Skeletal muscle cell (primary cell): Measurements from ENCODE around the gene SHB.
A peak's percentile ranks its signal among the peaks of the same experiment; 100 is the strongest.

Experiments
- DNase-seq: peaks from one replicate; pipeline ENCODE4 v3.0.0-alpha.2; 2010; ENCODE audit warnings: low read depth
- H3K4me3 ChIP-seq: 2 replicates; pipeline ENCODE4 v1.5.1; 2011; ENCODE audit warnings: low read depth, mild to moderate bottlenecking, control low read depth, low read length, moderate library complexity

Gene SHB

DNA sequence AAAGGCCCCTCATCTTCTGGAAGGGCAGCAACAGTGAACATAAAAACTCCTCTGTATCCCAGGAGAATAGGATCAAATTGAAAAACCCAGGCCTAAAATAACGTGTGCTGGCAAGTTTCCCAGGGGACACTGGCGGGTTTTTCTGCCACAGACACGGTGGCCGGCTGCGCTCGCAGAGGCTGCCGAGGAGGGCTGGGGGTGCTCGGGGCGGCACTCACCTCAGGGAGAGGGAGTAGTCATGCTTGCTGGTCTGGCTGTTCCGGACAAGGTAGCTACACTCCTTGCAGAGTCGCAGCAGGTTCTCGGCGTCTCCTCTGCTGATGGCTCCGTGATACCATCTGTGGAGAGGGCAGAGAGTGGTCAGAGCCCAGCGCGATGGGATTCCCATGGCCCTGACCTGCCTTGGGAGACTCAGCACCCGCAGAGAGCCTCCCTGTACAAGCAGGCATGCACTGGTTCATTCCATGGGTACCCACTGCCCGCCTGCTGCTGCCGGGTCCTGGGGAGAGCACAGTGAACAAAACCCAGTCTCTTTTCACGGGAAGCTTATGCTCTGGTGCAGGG lies 120.5 kb downstream of the SHB start:
- H3K4me3 ChIP-seq = no peak overlapping the region
- no peak for DNase-seq

DNA sequence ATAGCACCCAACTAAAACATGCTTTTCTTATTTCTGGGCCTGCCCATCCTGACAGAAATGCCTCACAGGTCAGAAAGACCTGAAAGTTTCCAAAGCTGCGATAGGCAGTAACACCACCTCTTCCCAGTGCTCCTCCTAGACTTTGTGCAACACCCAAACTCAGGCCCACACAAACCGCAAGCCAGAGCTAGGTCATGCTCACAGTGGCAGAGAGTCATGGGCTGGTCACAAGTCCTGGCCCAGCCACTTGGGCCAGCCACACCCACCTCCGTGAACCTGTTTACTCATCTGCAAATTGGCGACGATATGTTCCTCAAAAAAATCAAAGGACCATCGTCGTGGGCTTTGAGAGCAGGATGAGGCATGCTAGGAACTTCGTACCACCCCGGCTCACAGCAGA lies 121.0 kb downstream of the SHB start:
- no peak overlapping the region for H3K4me3 ChIP-seq
- no peak for DNase-seq

DNA sequence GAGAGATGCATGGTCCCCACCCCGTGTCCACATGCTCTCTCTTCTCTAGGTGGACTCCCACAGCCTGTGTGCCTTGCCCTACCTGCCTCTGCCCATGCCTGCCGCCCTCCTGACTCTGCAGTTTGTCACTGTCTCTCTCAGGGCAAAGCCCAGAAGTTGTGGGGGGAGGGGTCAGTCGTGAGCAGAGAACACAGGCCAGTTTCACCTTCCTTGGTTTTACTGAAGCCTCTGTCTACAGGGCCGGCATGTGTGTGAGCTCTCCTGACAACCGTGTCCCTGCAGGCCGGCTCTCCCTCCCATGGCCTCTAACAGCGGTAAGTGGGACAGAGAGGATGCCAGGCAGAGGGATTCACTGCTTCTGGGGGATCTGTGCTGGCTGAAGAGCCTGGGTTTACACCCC lies 121.6 kb downstream of the SHB start:
- H3K4me3 ChIP-seq = no peak overlapping the region
- DNase-seq = no peak

DNA sequence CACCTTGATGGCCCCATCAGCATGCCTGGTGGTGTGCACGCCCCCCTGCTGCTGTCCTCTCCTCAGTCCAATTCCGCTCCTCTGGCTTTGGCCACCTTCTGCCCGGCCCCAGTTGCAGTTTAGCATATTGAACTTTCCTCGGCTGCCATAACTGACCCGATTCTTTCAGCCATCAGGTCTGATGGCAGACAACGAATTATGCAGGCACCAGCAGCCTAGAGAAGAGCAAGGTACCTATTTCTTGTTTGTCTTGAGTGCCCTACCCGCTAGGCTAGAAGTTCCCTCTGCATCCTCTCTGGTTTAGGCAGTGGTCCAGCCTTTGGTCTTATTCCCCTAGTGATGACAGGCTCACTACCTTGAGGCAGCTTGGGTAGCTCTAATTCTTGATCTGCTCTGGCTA lies 122.1 kb downstream of the SHB start:
- no peak overlapping the region for H3K4me3 ChIP-seq
- DNase-seq = no peak

DNA sequence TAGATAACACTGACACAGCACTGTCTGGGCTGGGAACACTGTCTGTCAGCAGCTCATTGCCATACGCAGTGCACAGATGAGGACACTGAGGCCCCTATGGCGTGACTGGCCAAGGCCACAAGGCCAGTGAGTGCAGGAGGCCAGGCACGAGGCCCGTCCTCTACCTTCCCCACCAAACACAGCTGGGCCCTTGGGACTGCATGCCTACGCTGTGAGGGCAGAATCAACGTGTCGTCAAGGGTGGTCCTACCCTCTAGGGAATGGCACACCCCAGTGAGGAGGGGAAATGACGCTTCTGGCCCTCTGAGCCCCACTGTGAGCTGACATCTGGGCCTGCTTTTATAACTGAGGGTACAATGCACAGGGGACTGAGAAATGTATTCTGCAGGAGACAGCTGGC lies 123.0 kb downstream of the SHB start:
- no peak for DNase-seq
- H3K4me3 ChIP-seq = no peak overlapping the region

DNA sequence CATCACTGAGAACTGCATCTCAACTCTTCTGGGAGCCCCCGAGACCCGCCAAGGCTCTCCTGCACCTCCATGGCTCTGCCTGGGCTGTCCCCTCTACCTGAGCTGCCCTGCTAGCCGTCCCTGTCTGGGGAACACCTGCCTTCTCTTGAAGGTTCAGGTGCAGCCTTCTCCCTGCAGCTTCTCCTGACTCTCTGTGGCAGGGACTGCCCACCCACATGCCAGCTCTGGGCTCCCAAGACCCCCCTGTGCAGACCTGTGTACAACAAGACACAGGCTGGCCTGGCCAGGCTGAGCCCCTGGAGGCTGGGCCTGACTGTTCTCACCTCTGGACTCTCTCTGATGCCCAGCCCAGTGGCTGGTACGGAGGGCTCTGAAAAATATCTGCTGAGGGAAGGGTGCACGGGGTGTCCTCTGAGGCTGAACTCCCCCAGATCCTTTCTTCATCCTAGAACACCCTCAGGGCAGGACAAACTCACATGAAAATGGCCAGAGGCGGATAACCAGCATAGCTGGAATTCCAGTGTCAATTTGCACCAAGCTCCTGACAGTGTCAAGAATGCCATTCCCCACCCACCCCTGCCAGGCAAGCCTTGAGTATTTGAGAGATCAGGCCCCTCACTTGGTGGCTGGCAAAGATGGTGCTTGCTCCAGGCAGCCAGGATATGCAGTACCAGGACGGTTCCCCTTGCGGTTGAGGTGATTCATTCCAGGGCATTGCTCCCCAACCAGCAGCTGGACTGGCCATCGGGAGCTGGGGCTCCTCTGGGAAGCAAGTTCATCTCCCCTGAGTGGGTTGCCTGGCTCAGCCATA lies 124.2 kb downstream of the SHB start:
- no peak for DNase-seq
- no peak overlapping the region for H3K4me3 ChIP-seq

- no peak for DNase-seq
- no peak overlapping the region for H3K4me3 ChIP-seq
Measured at GRCh38 chr9:37944266-37944650, 124.8 kb downstream of the SHB start.

- peak; percentile 78 for DNase-seq
- no peak overlapping the region for H3K4me3 ChIP-seq
Measured at GRCh38 chr9:37943345-37944265, 125.4 kb downstream of the SHB start.

DNA sequence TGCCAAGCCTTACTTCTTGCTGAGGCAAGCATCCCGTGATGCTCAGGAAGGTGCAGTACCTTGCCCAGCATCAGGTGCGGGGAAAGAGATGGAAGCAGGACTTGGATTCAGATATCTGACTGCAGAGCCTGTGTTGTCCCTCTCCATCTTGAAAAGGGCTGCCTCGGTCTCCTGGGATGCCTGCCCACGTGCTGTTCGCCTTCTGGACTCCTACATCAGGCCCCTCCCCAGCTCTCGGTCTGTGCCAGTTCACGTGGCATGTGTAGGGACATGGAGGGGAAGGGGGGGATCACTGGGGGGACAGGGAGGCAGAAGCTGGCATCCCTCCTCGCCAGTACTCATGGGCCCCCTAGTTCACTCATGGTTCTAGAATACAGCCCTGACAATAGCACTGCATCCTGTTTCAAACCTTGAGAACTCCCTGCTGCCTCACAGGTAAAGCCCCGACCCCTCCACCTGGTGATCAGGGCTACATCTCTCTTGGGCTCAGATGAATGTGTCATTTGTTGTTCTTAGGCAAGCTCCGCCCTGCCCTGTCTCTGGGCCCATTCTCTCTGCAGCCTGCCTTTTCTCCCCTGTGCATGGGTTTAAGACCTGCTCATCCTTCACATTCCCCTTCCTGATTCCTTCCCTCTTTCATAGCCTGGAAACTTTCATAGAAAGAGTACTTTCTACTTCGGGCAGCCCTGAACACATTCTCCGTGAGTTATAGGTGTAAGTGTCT lies 126.2 kb downstream of the SHB start:
- H3K4me3 ChIP-seq = no peak overlapping the region
- no peak for DNase-seq

GRCh38 chr9:37941253-37941652 lies 127.8 kb downstream of the SHB start:
- DNase-seq = no peak
- no peak overlapping the region for H3K4me3 ChIP-seq

GRCh38 chr9:37939575-37940095 lies 129.4 kb downstream of the SHB start:
- no peak for DNase-seq

DNA sequence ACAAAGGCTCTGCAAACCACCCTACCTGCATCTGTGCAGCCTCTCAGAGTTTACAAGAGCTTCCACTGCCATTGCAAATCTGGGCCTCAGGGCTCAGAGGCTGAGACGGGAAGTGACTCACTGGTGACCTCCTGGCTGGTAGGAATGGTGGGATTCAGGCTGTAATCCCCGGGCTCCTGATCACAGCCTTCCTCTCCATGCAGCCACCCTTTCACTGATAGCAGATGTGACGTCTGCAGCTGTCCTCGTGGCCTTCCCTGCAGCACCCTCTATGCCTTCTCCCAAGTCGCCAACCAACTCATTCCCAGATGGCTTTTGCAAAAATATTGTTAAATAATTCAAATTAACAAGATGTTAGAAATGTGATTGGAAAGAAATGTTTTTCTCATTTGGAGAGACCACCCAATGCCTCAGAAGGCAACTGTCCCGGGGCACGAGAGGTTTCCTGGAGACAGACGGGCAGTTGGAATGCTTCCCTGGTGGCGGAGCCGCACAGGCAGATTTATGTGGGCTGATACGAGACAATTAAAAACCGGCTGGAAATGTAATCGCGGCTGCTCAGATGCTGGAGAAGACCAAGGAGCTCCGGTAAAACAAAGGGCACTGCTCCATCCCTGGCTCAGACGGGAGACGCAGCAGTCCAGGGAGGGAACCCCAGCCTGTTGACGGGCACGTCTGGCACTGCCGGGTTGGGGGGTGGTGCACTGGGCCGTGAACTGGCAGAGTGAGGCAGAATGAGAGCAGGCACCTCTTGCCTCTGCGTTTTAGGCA lies 130.7 kb downstream of the SHB start:
- DNase-seq = peak; percentile 46
- H3K4me3 ChIP-seq = no peak overlapping the region

More at GRCh38 chr9:37939575-37940095, 129.4 kb downstream of the SHB start:
- H3K4me3 ChIP-seq = no peak overlapping the region

- no peak for DNase-seq
- H3K4me3 ChIP-seq = no peak overlapping the region
Measured at GRCh38 chr9:37937366-37937765, 131.7 kb downstream of the SHB start.

- no peak overlapping the region for H3K4me3 ChIP-seq
- peak; percentile 41 for DNase-seq
Measured at GRCh38 chr9:37936965-37937364, 132.1 kb downstream of the SHB start.

DNA sequence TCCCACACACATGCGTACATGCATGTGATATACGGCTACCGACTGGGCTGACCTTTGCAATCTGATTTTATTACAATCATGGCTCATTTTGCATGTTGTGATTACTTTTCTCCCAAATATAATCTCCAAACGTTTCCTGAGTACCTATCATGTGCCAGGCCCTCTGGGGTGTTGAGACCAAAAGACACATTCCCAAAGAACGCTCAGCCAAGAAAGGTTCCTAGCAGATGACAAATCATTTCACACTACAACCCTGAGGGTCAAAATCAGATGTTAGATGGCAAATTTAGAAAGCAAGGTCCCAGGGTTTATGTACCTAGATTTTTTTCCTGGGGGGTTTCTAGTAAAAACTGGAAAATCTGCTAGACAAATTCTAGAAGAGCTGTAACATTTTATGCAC lies 132.7 kb downstream of the SHB start:
- DNase-seq = no peak
- no peak overlapping the region for H3K4me3 ChIP-seq

- no peak for DNase-seq
- H3K4me3 ChIP-seq = no peak overlapping the region
Measured at GRCh38 chr9:37935096-37935495, 133.9 kb downstream of the SHB start.

GRCh38 chr9:37931592-37931991 lies 137.4 kb downstream of the SHB start:
- DNase-seq = no peak
- H3K4me3 ChIP-seq = no peak overlapping the region

- H3K4me3 ChIP-seq = no peak overlapping the region
- DNase-seq = no peak
Measured at GRCh38 chr9:37929441-37929895, 139.6 kb downstream of the SHB start.
